NCI-H2227 treated with DMSO at 0.1 percent for 48 hours (cell line): ENCODE measurements around the gene CROCC2.
A peak's percentile ranks its signal among the peaks of the same experiment; 100 is the strongest.

Experiments used
- DNase-seq: peaks from one replicate; lab custom pipeline; 2025; lab: John Stamatoyannopoulos, UW

Gene CROCC2

DNA sequence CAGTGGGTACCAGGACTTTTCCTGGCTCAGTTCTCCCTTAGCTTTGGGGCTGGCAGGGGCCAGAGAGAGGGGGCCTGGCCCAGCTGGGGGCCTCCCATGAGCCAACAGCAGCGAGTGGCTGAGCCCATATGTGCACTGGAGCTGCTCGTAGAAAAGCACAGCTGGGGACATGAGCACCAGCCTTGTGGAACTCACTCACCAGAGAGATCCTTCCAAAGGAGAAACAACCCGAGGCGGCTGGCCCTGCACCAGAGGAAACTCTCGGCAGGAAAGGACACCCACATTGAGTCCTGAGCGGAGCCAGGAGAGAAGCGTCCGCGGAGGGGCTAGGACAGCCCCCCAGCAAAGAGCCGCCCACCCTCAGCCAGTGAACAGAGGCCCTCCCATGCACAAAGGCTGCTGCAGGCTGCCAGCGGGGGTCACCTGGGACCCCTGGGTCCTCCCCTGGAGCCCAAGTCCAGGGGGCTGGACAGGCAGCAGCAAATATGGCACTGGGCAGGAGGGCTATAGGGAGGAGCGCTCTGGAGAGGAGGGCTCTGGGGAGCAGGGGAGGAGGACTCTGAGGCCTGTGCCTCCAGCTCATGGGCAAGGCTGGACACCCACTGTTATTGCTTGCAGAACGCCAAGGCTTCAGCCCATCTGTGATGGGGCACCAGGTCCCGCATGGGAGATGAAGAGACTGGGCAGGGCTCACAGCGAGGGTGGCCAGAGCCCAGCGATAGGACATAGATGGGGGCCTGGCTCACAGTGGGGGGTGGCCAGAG lies 50.2 kb downstream of the CROCC2 start:
- no peak for DNase-seq

DNA sequence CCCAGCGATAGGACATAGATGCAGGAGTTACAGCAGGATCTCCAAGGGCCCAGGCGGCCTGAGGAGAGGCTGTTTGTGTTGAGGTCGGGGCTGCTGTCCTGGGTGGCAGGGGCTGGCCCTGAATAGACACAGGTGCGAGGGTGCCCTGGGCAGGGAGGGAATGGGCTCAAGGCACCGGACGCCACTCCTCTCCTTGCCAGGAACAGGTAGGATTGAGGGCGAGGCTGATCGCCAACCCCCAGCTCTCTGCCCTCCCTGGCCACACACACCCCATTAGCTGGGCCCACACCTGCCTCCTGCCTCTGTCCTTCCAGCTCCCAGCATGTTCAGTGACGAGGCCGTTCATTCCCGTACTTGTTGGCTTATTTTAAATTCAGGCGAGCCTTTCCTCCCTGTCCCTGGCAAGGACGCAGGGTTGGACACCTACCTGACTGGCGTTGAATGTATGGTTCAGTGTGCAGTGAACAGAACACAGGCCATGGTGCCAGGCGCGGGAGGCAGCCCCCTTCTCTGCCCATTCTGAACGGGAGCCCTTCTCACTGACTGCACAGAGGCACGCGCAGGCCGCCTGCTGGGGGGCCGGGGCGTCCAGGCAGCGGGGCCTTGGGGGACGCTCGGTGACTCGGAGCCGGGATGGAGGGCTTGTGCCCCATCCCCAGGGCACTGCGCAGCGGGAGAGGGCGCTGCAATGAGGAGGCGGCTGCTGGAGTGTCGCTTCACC lies 51.0 kb downstream of the CROCC2 start:
- DNase-seq = no peak

DNA sequence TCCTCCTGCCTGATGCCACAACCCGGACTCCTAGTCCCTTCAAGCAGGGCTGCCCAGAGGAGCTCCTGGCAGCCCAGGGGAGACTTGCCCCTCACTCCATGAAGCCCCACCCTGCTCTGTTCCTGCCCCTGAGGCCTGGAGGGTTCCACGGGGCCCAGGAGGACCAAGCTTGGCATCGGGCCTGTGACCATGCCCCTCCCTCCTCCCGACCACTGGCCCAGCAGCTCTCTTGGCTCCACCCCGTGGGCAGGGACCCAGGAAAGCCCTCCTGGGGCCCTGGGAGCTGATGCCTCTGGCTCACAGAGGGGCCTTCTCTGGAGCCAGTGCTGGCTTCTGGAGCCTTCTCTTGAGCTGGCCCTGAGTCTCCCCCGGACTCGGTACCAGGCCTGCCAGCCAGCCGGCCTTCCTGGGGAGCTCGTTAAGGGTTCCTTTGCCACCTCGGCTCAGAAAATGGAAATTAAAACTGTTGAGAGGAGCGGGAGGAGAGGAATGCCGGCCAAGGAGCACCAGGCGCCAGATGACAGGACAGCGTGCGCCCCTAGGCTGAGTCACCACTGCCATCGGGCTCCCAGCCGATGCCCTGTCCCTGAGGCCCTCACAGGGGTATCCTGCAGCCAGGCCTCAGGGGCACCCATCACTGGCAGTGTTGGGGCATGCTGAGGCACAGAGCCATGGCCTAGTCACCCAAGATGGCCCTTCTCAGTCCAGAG lies 51.7 kb downstream of the CROCC2 start:
- no peak for DNase-seq

DNA sequence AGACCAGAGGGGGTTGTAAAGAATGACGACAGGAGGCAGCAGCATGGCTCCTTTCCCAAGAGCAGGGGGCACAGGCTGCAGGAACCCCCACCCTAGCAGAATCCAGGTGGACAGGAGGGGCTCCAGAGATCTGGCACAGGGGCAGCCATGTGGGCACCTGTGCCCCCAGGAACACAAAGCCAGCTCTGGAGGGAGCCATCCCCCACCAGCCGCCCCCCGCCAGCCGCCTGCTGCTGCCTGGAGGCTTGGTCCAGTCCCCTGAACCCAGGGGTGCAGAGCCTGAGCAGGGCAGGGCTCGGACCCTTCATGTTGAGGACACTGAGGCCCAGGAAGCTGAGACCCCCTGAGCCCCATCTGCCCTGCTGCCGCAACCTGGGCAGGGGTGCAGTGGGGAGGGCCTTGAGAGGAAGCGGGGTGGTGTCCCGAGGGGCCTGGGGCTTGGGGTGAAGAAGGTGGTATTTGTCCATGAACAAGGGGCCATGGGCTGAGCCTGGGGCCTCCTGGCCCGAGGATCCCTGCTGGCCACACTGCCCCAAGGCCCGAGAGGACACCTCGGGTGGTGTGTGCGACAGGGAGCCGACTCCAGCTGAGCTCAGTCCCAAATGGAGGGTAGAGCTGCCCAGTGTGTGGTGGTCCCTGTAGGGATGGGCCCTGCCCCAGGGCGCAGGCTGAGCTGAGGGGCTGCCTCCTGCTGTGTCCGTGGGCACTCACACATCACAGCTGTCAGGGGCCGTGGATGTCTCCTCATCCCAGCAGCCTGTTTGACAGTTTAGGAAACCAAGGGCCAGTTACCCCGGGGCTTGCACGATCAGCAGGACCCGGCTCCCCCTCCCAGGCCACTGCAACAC lies 52.5 kb downstream of the CROCC2 start:
- no peak for DNase-seq

DNA sequence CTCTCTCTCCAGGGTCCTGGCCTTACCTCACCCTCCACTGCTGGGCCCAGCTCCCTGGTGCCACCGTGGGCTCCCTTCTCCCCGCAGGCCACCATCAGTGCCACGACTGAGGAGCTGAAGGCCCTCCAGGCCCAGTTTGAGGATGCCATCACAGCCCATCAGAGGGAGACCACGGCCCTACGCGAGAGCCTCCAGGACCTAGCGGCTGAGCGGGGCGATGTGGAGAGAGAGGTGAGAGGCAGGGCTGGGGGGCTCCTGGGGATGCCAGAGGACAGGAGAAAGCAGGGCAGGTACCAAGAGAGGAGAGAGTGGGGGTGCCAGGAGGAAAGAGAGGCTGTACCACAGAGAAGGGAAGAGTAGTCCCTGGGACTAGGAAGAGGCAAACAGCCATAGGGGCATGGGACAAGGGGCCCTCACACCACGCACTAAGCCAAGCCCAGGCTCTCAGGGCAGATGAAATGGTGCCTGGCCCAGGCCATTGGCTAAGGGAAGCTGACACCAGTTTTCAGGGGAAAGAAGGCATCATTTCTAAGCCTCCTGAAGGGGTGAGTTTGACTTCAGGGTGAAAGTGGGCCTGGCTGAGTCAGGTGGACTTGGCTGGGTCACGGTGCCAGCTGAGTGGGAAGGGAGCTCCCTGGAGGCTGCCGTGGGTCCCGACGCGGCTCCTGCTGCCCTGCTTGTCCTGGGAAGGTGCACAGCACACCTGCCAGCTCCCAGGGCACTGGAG lies 53.2 kb downstream of the CROCC2 start:
- no peak for DNase-seq

DNA sequence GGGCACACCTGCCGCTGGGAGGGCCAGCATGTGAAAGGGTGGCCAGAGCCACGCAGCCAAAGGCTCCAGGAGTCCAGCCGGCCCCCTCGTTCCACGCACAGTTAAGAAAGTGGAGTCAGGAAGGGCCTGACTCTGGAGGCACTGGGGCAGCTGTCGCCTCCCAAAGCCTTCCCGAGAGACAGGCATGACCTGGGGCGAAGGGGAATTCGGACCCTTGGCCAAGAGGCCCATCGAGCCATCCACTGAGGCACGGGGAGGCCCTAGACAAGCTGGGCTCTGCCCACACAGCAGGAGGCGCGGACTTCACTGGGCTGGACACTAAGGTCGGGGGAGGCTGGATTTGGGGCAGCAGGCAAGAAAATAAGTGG lies 53.8 kb downstream of the CROCC2 start:
- no peak for DNase-seq

DNA sequence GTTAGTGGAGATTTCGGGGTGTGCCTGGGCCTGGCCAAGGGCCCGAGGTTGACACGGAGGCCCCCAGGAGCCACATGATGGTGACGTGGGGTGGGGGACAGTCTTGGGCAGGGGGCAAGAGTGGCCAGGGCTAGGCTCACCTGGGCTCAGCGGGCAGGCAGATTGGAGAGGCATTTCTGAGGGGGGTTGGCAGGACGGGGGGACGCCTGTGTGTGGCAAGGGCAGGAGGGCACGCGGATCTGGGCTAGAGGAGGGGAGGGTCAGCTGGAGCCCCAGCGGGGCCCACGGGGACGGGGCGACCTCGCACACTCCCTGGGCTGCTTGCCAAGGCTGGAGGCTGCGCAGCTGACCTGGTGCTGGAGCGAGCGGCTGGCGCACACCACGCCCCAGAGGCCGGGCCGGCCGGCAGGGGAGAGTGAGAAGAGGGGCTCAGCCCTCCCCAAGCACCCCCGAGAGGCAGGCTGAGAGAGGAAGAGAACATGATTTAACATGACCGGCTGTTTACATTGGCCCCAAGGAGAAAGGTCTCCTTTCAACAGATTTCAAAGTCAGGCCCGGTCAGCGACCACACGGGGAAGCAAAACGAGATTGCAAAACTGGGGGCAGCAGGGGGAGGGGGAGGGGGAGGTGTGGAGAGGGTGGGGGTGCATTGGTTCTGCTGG lies 54.3 kb downstream of the CROCC2 start:
- DNase-seq = peak; percentile 11

DNA sequence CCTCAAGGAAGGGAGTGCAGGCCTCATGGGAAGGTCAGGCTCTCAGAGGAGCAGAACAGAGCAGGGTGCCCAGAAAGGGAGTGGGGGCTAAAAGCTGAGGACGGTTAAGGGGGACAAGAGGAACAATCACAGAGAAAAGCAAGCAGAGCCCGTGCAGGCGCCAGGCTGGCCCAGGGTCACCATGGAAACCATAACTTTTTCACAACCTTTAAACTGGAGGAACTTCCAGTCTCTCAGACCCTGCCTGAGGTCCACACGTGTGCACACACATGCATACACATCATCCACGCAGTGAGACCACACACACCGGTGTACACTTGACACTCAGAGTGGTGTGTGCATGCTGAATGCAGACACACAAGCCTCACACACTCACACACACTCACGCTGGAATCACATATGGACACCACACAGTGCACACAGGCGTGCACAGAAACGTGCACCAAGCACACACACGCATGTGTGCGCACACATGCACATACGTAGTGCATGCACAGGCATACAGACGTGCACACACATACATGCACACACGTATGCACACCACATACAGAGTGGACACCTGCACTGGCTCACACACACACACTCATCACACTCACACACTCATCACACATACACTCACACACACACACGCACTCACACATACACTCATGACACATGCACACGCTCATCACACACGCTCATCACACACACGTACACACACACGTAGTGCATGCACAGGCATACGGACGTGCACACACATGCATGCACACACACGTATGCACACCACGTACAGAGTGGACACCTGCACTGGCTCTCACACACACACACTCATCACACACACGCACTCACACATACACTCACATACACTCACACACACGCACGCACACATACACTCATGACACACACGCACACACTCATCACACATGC lies 55.1 kb downstream of the CROCC2 start:
- no peak for DNase-seq

DNA sequence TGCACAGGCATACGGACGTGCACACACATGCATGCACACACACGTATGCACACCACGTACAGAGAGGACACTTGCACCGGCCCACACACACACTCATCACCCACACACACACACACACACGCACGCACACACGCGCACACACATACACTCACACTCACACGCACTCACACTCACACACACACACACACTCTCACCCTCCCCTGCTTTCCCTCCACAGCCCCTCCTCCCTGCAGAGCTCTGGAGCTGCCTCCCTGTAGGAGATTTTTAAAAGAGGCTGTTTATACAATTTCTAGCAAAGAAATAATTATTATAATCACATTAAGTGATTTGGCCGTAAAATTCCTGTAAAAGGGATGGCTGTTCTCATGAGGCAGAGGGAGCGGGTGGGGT lies 55.8 kb downstream of the CROCC2 start:
- DNase-seq = peak; percentile 81

DNA sequence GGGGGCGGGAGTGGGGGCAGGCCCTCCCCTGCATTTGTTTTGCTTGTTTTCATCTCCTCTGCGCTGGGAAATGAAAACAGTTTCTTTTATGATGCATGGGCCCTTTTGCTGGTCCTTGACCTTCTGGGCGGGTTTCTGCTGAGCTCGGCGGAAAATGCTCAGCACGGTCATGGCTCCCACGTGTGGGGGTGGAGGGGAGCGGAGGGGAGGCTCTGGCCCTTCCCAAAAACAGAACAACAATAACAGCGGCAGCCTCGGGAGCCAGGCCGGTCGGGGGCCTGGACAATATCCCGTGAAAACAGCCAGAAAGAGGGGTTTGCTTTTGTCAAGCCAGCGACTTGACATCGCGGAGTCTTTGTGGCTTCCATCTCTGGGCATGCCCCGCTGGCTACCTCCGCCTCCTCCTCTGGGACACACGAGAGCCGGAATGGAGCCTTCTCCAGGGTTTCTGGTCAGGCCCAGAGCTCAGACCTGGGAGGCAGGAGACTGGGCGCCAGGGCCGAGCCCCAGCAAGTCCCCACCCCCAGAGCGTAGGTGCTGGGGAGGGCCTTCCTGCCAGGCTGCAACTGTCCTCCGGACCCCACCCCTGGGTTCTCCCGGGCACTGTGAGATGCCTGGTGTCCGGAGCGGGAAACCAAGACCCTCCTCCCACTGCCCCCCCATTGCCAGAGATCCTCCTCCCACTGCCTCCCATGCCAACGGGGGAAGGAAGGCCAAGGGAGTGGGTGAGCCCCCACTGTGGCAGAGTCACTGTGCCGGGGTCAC lies 56.3 kb downstream of the CROCC2 start:
- peak; percentile 70 for DNase-seq

DNA sequence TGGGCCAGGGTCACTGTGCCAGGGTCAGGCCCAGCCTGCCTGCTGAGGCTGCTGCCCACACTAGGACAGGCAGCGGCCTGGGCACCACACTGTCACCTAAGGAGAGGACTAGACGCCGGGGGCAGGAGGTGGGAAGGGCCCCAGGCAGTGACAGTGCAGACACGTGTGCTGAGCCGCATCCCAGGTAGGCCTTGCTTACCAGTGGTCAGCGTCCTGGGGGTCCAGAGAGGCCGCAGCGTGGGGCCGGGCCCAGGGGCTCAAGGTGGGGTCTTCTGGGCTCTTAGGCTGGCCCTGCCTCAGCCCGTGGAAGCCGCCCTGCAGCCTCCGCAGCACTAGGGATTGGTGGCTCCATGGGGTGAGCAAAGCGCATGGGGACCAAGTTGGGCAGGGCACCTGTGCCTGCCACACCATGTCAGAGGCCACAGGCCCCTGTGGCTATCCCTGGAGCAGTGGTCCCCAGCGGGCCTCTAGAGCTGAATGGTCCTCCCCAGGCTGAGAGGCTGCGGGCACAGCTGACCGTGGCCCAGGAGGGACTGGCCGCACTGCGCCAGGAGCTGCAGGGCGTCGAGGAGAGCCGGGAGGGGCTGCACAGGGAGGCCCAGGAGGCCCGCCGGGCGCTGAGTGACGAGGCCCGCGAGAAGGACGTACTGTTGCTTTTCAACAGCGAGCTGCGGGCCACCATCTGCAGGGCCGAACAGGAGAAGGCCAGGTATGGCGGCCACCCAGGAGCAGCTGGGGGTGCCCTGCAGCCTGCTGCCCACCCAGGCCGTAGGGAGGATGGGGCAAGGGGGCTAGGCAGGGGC lies 57.1 kb downstream of the CROCC2 start:
- no peak for DNase-seq

DNA sequence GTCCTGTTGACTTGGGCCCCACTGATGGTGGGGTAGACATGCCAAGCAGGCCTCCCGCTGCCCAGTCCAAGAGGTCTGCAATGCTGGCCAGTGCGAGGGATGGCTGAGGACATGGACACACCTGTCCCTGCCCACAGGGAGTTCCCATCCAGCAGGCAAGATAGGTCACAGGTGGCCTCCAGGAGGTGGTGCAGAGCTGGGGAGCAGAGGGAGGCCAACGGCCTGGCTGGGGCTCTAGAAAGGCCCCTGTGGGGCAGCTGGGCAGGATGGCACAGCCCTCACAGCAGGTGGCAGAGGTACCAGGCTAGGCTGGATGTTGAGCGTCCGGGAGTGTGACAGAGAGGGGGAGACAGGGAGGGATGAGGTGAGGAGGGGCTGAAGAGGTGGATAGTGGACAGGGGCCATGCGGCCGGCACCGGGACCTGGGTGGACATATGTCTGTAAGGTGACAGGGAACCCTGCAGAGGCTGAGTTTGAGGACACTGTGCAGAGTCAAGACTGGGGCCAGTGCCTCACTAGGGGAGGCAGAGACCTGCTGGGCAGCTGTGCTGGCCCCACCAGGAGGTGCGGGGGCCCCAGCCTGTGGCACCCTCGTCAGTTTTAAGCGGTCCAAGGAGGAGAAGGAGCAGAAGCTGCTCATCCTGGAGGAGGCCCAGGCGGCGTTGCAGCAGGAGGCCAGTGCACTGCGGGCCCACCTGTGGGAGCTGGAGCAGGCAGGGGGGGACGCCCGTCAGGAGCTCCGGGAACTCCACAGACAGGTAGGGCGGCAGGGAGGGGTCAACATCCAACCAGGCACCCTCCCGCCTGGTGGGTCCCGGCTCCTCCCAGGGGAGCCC lies 58.0 kb downstream of the CROCC2 start:
- no peak for DNase-seq

DNA sequence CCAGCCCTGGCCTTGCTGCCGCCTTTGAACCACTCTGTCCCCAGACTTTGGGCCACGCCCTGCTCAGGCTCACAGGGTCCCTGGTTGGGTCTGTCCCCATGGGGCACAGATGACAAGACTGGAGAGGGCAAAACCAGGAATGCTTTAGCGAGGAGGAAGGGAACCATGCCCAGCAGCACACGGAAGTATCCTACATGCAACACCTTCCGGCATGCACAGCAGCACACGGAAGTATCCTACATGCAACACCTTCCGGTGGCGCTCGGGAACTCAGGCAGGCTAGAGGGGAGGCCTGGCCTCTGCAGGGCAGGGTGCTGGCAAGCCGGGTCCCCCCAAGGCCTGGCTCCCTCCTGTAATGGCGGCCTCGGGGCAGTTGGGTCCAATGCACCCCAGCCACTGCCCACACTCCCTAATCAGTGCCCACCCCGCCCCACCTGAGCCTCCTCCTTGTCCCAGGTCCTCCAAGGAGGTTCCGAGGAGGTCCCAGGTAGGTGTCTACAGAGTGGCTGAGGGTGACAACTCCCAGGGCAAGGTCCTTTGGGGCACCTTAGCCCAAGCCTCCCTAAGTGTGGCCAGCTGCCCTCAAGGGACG lies 58.7 kb downstream of the CROCC2 start:
- DNase-seq = no peak

DNA sequence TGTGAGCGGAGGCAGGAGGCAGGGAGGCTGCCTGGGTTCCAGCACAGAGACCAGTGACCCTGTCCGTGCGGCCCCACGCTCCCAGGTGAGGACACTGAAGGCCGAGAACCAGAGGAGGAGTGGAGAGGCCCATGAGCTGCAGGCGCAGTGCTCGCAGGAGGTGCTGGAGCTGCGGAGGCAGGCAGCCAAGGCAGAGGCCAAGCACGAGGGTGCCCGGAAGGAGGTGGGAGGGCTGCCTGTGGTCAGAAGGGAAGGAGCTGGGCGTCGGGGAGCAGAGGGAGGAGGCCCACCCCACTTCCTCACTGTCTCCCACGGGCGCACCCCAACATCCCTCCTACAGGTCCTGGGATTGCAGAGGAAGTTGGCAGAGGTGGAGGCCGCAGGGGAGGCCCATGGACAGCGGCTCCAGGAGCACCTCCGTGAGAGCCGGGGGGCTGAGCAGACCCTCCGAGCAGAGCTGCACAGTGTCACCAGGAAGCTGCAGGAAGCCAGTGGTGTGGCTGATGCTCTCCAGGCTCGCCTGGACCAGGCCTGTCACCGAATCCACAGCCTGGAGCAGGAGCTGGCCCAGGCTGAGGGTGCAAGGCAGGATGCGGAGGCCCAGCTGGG lies 59.3 kb downstream of the CROCC2 start:
- no peak for DNase-seq

DNA sequence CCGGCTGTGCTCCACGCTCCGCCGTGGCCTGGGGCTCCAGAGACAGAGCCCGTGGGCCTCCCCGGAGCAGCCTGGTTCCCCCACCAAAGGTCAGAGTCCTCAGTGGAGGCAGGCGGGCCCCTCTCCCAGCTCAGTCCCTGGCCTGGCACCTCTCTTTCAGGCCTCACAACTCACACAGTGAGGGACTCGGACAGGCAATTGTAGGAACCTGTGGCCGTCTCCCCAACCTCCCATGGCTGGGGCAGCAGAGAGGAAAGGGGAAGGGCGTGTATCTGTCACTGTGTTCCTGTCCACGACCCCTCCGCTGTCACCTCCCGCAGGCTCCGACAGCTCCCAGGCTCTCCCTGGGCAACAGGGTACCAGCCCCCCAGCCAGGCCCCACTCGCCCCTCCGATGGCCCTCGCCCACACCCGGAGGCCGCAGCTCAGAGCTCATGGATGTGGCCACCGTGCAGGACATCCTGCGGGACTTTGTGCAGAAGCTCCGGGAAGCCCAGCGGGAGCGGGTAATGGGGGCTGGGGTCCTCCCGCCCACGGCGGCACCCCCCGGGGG lies 59.8 kb downstream of the CROCC2 start:
- no peak for DNase-seq

DNA sequence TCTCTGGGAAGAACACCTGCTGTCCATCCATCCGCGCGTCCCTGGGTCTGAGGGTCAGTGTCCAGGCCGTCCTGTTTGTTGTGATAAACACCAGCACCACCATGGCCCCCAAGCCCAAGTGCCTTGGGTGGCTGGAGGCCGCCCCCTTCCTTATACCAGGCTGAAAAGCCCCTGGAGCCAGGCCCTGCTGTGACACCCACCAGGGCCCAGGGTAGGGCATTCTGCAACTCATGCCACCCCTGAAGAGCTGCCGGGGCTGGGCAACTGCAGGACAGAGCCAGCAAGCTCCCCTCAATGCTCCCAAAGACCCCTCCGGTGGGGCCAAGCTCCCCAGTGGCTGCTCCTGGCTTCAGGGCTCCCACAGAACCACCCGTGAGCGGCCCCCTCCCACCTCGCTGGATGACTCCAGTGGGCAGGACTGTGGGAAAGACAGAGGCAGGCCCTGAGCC lies 60.3 kb downstream of the CROCC2 start:
- DNase-seq = no peak
